ENCODE results near the gene TK2.
"Not testable (repeated sequence)": the region's sequence is repeated elsewhere in the genome, so short reads cannot be mapped to it uniquely, and the experiment has no call there.

TK2 gene

DNA sequence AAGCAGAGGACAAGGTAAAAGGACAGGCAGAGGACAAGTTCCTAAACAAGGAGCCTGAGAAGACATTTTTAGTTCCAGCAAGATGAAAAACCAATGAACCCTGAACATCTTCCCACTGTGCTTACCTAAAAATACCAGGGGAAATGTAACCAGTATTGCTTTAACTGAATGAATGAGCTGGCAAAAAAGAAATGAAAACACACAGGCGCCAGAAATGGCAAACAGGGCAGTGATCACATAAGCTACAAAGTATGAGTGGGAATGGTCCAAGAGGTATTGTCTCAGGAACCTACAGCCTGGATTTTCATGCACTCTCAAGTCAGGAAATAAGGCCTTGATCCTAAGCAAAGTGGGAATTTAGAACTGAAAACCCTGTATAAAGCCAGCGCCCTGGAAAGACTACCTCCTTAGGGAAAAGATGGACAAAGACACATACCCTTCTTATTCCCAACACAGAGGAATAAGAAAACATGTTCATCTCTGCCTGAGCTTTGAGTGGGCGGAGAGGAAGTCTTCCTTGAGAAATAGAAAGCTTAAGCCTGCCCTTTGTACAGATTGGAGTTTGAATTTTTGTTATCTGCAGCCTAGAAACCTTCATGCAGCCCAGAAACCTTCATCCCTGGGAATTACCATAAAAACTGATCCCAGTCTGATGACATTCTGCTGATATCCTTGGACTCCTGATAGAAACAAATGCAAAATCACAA is 31.5 kb upstream of the TK2 start:
- FAIRE-seq: no peak

DNA sequence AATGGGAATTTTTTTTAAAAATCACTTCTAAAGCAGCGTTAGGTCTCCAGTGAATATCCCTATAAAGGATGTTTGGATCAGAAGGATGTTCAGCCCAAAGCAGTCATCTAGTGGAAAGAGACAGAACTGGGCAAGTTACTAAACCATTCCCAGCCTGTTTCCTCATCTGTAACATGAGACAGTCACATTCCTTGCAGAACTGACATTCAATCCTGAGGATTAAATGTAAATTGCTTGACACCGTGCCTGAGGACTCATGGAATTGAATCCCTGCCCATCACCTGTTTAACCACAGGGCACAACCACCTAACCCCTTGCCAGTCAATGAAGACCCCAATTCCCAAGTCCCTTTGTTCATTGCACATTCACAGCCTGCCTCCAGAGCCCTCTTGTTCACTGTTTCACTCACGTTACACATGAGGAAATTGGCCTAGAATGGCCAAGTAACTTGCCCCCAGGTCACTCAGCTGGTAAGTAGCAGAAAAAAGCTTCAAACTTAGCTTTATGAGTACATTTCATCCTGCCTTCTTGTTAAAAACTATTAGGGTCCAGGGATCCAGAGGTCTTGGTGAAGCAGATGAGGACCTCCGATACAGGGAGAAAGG is 30.8 kb upstream of the TK2 start:
- peak; percentile 60 for FAIRE-seq

More for the DNA sequence above, 31.5 kb upstream of the TK2 start:
- no peak for TF ChIP-seq POLR2A (IDR thresholded peaks at IDR 0.05; ENCODE audit: low read depth, low read length)
- no peak for DNase-seq (ENCODE audit: insufficient read length, low spot score)

GRCh38 chr16:66578651-66579531 is 29.0 kb upstream of the TK2 start, which contains the start of gene CMTM2:
Gene CMTM2 (plus strand): TSS chr16:66579463. CDS start chr16:66579608, 145 bp downstream.
- no peak for TF ChIP-seq POLR2A (IDR thresholded peaks at IDR 0.05; ENCODE audit: low read depth, low read length)
- FAIRE-seq: no peak
- DNase-seq (ENCODE audit: insufficient read length, low spot score): no peak

More for the DNA sequence above, 30.8 kb upstream of the TK2 start:
- no peak for TF ChIP-seq POLR2A (IDR thresholded peaks at IDR 0.05; ENCODE audit: low read depth, low read length)
- peak; percentile 45 for DNase-seq (ENCODE audit: insufficient read length, low spot score)

GRCh38 chr16:66576296-66576695 is 26.4 kb upstream of the TK2 start:
- TF ChIP-seq POLR2A (IDR thresholded peaks at IDR 0.05; ENCODE audit: low read depth, low read length): no peak
- FAIRE-seq (no peak), DNase-seq (ENCODE audit: insufficient read length, low spot score) (no peak)

DNA sequence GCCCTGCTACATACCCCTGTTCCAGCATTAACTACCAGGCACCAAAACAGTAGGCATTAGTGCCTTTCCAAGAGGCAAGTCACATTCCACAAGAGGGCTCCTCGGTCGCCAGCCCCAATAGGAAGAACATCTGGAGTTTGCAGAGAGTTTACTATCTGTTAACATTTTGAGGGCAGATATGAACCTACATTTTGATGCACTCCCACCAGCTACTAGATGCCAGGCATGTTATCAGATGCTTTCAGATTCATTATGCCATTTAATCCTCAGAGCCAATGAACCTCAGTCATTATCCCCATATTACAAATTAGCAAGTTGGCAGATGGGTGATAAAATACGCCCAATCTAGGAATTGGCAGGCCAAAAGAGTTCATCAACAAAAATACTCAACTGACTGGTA is 25.1 kb upstream of the TK2 start:
- FAIRE-seq: no peak
- TF ChIP-seq POLR2A (IDR thresholded peaks at IDR 0.05; ENCODE audit: low read depth, low read length): no peak

GRCh38 chr16:66574531-66574930 is 24.6 kb upstream of the TK2 start:
- FAIRE-seq (no peak), DNase-seq (ENCODE audit: insufficient read length, low spot score) (no peak)
- TF ChIP-seq POLR2A (IDR thresholded peaks at IDR 0.05; ENCODE audit: low read depth, low read length): no peak

More for the DNA sequence above, 25.1 kb upstream of the TK2 start:
- DNase-seq (ENCODE audit: insufficient read length, low spot score): no peak

DNA sequence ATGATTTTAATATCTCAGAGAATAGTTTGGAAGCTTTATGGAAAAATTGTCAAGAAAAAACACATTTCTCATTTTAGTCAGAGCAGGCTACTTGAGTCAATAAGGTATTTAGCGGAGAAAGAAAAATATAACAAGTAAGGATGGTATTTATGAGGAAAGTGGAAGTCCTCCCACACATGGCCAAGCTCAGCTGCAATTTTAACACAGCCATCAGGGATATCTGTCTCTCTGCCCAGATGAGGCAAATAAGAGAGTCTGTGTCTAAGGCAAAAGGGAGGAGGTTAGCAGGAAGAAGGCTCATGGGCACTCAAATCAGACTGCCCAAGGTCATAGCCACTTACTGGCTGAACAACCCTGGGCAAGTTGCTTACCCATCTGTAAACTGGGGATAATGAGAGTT is 24.2 kb upstream of the TK2 start:
- DNase-seq (ENCODE audit: insufficient read length, low spot score) (no peak), FAIRE-seq (no peak)
- no peak for TF ChIP-seq POLR2A (IDR thresholded peaks at IDR 0.05; ENCODE audit: low read depth, low read length)

DNA sequence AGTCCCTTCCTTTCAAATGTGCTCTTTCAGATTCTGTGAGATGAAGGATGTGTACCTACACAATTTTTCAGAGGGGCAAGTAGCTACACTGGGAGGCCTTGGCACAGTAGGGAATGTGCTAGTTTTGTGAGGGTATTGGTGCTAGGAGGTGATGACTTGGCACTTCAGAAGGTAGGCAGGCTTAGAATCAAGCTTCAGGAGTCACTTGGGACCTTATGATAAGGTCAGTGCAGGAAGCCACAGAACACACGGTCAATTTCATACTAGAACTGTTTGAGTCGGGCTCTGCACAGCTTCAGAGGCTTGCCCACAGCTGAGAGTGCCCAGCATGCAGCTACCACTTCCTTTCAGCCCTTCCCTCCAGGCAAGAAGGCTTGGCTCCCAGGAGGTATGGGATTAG is 22.4 kb upstream of the TK2 start:
- FAIRE-seq (no peak), DNase-seq (ENCODE audit: insufficient read length, low spot score) (no peak)
- TF ChIP-seq POLR2A (IDR thresholded peaks at IDR 0.05; ENCODE audit: low read depth, low read length): no peak

GRCh38 chr16:66569827-66570405 is 20.0 kb upstream of the TK2 start:
- no peak for FAIRE-seq
- no peak for DNase-seq (ENCODE audit: insufficient read length, low spot score)
- no peak for TF ChIP-seq POLR2A (IDR thresholded peaks at IDR 0.05; ENCODE audit: low read depth, low read length)

DNA sequence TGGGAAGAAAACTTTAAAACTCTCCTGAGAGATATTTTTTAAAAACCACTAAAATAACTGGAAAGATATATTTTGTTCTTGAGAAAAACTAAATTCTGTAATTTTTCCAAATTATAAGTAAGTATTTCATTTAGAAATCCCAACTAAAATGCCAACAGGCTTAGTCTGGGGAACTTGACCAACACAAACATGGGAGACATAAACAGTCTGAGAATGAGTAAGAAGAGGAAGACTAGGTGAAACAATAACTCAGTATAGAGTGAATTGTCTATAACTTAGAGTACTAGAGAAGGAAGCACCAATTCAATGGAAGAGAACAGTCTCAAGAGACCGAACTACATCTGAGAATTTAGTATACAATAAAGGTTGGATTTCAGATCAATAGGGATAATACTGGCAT is 19.2 kb upstream of the TK2 start:
- DNase-seq (ENCODE audit: insufficient read length, low spot score) (no peak), FAIRE-seq (peak; percentile 11)
- no peak for TF ChIP-seq POLR2A (IDR thresholded peaks at IDR 0.05; ENCODE audit: low read depth, low read length)

GRCh38 chr16:66568355-66568754 is 18.4 kb upstream of the TK2 start:
- DNase-seq (ENCODE audit: insufficient read length, low spot score) (no peak), FAIRE-seq (no peak)
- no peak for TF ChIP-seq POLR2A (IDR thresholded peaks at IDR 0.05; ENCODE audit: low read depth, low read length)

- FAIRE-seq: not testable (repeated sequence)
These were observed 17.3 kb upstream of the TK2 start for GRCh38 chr16:66567270-66567669.

DNA sequence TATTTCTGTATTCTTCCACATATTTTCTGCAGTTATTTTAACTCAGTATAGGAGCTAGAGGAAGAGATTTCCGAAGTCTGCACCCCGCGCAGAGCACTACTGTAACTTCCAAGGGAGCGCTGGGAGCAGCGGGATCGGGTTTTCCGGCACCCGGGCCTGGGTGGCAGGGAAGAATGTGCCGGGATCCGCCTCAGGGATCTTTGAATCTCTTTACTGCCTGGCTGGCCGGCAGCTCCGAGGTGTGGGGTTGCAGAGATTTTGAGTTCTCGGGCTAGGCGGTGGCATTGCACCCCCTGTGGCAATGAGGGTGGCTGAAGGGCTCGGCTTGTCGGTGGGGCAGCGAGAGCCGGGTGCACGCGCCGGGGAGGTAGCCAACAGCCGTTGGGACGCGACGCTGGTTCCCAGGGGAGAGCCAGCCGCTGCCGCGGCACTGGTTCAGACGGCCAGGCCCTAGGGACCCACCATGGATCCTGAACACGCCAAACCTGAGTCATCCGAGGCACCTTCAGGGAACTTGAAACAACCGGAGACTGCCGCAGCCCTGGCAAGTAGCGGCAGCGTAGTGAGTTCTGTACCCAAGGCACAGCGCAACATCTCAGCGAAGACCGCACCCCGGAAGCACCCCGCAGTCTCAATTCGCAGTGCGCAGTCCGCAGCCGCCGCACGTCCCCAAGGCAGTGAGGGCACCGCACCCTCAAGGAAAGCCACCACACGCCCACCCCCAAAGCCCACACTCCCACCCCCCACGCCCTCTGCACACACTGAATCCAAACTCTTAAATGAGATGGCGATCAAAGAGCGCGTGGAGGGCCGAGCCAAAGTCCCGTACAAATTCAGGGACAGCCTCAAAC is 16.4 kb upstream of the TK2 start, which contains the start of gene CMTM1:
CMTM1 (plus strand) TSS at position 389 of the 851 bp plus-strand sequence; CDS start at position 464, 75 bp downstream.
- no peak for TF ChIP-seq POLR2A (IDR thresholded peaks at IDR 0.05; ENCODE audit: low read depth, low read length)
- FAIRE-seq (no peak), DNase-seq (ENCODE audit: insufficient read length, low spot score) (no peak)

More at GRCh38 chr16:66567270-66567669, 17.3 kb upstream of the TK2 start:
- DNase-seq (ENCODE audit: insufficient read length, low spot score): not testable (repeated sequence)
